CD4-positive, alpha-beta T cell treated with Interferon gamma for 1 hour (primary cell): ENCODE data around the gene DPH1.

ENCODE experiments used
- DNase-seq: peaks from one replicate; pipeline ENCODE4 v3.0.0-alpha.2; 2020

Gene DPH1

GRCh38 chr17:2050300-2051060 is 20.5 kb downstream of the DPH1 start:
- peak; percentile 79 for DNase-seq

DNA sequence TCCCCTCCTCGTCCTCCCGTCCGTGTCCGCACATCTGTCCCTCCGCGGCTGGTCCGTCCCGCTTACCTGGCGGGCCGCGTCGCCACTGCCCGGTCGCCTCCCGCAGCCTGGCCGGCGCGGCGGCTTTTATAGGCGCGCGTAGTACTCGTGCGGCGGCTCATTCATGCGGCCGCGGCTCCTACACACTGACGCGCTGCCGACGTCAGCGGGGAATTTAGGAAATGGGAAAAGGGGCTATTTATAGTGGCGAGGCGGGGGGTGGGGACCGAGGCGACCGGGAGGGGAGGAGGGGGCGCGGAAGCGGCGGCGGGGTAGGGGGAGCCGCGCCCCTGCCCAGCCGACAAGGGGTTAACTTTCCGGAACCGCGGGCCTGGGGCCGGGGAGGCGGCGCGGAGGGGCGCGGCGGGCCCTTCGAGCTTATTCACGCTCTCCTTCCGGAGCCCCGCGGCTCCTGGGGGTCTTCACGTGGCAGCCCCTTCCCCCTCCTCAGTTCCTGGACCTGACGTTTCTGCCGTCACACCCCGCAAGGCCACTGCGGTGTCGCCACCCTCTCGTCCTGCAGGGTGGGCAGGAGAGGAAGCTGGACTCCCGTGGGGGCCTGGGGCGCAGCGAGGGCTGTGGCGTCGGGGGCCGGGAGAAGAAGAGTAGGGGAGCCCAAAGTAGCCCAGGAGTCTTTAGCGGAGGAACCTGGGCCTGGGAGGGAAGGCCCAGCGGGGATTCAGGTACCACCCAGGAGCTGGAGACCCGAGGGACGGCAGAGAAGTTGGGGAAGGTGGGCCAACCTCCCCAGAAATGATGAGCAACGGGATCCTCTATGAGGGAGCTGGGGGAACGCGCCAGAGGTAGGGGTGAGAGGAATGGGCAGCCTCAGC is 21.3 kb downstream of the DPH1 start:
- no peak for DNase-seq

DNA sequence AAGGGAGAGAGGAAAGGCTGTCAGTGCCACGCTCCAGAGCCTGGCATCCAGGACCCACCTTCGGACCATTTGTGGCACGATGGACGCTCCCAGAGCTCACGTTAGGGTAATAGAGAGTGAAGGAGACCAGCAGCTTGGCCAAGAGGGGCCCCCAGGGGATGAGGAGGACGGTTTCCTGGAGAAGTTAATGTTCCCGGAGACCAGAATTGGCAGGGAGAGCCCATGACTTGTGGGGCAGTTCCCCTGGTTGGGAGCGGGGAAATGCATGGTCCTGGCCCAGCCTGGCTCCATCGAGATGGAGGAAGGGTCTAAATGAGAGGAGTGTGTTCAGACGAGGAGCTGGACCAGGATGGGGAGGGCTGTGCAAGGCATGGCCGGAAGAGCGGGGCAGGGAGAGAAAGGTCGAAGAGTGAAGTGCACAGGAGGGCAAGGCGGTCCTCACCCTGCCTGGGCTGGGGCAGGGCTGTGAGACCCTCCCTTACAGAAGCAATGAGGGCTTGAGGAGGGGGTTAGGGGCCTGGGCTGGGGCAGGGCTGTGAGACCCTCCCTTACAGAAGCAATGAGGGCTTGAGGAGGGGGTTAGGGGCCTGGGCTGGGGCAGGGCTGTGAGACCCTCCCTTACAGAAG is 22.1 kb downstream of the DPH1 start:
- no peak for DNase-seq

- DNase-seq: peak; percentile 84
Observed at GRCh38 chr17:2053380-2054261, 23.7 kb downstream of the DPH1 start.

GRCh38 chr17:2054262-2054511 is 24.2 kb downstream of the DPH1 start:
- no peak for DNase-seq

DNA sequence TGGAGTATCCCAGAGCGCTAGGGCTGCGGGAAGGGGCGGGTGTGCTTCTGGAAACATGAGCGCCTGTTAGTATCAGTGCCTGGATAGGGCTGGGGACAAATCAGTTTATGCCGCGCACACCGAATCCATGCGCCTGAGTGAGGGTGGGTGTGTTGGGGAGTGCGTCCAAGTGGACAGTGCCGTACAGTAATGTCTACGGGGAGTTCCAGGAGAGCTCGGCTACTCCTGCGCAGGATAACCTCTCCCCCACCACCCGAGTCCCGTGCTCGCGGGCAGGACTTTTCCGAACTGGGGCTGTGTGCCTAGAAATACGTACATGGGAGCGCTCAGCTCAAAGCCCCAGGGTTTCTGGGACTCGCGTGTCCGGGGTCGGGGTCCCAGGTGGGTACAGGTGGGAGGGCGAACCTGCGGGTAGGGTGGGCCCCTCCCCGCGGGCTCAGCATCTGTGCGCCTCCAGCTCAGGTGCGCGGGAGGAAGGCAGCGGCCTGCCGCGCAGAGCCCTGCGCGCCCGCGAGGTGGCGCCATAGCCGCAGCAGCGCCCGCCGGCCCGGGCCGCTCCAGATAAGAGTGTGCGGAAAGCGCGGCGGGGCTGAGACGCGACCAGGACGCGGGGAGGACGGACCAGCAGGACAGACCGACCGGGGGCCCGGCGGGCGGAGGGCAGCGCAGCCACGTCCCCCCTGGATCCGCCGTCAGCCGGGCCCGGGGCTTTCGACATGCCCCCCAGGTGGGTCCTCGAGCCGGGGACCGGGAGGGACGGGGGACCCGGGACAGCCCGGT is 24.7 kb downstream of the DPH1 start, which contains the start of gene HIC1:
HIC1 (plus strand) TSS at position 592 of the 780 bp plus-strand sequence. CDS start 1,588 bp downstream, outside the sequence.
- peak; percentile 77 for DNase-seq

- DNase-seq: no peak
Observed at GRCh38 chr17:2055292-2056205, 25.6 kb downstream of the DPH1 start.

DNA sequence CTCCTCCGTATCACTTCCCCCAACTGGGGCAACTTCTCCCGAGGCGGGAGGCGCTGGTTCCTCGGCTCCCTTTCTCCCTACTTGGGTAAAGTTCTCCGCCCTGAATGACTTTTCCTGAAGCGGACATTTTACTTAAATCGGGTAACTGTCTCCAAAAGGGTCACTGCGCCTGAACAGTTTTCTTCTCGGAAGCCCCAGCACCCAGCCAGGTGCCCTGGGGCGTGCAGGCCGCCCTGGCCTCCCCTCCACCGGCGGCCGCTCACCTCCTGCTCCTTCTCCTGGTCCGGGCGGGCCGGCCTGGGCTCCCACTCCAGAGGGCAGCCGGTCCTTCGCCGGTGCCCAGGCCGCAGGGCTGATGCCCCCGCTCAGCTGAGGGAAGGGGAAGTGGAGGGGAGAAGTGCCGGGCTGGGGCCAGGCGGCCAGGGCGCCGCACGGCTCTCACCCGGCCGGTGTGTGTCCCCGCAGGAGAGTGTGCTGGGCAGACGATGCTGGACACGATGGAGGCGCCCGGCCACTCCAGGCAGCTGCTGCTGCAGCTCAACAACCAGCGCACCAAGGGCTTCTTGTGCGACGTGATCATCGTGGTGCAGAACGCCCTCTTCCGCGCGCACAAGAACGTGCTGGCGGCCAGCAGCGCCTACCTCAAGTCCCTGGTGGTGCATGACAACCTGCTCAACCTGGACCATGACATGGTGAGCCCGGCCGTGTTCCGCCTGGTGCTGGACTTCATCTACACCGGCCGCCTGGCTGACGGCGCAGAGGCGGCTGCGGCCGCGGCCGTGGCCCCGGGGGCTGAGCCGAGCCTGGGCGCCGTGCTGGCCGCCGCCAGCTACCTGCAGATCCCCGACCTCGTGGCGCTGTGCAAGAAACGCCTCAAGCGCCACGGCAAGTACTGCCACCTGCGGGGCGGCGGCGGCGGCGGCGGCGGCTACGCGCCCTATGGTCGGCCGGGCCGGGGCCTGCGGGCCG is 26.5 kb downstream of the DPH1 start:
- peak; percentile 38 for DNase-seq

- no peak for DNase-seq
Observed at GRCh38 chr17:2057175-2057759, 27.3 kb downstream of the DPH1 start.

DNA sequence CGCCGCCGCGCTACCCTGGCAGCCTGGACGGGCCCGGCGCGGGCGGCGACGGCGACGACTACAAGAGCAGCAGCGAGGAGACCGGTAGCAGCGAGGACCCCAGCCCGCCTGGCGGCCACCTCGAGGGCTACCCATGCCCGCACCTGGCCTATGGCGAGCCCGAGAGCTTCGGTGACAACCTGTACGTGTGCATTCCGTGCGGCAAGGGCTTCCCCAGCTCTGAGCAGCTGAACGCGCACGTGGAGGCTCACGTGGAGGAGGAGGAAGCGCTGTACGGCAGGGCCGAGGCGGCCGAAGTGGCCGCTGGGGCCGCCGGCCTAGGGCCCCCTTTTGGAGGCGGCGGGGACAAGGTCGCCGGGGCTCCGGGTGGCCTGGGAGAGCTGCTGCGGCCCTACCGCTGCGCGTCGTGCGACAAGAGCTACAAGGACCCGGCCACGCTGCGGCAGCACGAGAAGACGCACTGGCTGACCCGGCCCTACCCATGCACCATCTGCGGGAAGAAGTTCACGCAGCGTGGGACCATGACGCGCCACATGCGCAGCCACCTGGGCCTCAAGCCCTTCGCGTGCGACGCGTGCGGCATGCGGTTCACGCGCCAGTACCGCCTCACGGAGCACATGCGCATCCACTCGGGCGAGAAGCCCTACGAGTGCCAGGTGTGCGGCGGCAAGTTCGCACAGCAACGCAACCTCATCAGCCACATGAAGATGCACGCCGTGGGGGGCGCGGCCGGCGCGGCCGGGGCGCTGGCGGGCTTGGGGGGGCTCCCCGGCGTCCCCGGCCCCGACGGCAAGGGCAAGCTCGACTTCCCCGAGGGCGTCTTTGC is 28.0 kb downstream of the DPH1 start:
- DNase-seq: no peak

DNA sequence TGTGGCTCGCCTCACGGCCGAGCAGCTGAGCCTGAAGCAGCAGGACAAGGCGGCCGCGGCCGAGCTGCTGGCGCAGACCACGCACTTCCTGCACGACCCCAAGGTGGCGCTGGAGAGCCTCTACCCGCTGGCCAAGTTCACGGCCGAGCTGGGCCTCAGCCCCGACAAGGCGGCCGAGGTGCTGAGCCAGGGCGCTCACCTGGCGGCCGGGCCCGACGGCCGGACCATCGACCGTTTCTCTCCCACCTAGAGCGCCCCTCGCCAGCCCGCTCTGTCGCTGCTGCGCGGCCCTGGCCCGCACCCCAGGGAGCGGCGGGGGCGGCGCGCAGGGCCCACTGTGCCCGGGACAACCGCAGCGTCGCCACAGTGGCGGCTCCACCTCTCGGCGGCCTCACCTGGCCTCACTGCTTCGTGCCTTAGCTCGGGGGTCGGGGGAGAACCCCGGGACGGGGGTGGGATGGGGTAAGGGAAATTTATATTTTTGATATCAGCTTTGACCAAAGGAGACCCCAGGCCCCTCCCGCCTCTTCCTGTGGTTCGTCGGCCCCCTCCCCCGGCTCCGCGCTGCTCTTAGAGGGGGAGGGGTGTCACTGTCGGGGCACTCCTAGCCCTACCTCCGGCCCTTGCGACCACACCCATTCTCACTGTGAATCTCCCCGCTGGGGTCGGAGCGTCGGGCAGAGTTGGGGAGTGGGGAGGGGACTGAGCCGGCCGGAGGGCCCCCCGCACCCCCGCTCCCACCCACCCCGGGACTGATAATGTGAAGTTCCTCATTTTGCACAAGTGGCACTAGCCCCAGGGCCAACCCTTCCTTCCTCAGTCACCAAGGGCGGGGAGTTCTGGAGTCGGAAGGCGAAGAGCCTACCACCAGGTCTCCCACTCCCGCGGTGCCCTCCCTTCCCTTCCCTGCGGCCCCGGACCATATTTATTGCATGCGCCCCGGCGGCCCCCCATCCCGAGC is 28.9 kb downstream of the DPH1 start:
- DNase-seq: peak; percentile 64

DNA sequence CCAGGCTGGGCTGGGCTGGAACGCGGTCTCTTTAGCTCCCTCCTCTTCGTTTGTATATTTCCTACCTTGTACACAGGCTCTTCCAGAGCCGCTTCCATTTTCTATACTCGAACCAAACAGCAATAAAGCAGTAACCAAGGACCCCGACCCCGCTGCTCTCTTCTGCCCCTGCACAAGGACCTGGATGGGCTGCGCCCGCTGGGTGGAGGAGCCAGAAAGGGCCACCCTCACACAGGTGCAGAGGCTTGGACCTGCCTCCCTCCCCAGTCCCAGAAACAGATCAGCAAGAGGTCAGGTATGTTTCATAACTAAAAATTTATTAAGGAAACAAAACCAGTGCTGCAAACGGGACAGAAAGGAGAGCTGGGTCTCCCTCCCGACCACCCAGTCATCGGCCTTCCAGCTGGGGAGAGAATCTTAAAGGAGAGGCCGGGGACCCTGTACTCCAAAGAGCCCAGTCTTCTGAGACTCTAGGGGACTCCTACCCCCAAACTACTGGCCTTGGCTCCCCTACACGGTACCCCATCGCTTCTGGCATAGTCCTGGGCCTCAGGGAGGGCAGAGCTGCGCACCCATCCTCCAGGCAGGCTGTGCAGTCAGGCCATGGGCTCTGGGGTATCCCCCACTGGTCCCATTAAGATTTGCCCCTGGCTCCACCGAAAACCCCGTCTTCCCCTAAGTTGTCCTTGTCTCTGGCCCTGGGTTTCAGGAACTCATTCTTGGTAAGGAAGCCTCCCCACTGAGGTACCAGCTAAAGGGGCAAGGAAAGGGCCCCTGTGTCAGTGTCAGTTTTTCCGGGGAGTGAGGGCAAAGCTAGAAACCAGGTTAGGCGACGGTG is 29.8 kb downstream of the DPH1 start:
- no peak for DNase-seq

DNA sequence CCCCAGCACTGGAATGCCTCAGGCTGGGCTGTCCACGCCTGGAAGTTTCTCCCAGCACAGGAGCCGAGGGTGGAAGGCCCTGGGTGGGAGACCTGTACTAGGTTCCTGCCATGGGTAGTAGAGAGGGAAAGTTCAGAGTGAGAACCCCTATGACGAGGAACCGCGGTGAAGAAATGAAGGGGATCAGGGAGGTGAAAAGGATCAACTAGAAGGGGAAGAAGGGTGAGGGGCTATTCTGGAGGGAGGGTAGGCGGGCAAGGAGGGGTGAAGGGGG is 30.4 kb downstream of the DPH1 start:
- DNase-seq: no peak

- DNase-seq: no peak
Observed at GRCh38 chr17:2060681-2061440, 30.9 kb downstream of the DPH1 start.

- no peak for DNase-seq
Observed at GRCh38 chr17:2061441-2061958, 31.5 kb downstream of the DPH1 start.
